Measurements from ENCODE around the gene CCR1.
"Not testable (repeated sequence)": the region's sequence is repeated elsewhere in the genome, so short reads cannot be mapped to it uniquely, and the experiment has no call there.

The CCR1 gene

DNA sequence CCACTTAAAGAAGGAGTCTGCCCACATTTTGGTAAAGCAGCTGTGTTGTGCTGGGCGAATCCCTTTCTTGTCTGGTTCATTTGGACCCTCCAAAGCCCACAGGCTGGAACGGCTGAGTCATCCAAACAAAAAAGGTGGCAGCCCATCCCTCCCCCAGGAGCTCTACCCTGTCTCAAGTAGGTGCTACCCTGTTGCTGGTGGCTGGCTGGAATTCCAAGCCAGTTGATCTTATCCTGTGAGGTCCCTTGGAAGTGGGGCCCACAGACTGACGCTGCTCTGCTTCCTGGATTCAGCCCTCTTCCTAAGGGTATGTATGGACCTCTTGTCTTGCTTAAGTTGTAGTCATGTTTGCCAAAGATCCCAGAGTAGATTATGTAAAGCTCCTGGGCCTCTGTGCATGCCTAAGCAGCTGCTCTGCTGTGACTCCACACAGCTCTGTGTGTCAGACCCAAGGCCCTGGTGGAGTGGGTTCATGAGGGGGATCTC is 44.5 kb downstream of the CCR1 start:
- DNase-seq: no peak

DNA sequence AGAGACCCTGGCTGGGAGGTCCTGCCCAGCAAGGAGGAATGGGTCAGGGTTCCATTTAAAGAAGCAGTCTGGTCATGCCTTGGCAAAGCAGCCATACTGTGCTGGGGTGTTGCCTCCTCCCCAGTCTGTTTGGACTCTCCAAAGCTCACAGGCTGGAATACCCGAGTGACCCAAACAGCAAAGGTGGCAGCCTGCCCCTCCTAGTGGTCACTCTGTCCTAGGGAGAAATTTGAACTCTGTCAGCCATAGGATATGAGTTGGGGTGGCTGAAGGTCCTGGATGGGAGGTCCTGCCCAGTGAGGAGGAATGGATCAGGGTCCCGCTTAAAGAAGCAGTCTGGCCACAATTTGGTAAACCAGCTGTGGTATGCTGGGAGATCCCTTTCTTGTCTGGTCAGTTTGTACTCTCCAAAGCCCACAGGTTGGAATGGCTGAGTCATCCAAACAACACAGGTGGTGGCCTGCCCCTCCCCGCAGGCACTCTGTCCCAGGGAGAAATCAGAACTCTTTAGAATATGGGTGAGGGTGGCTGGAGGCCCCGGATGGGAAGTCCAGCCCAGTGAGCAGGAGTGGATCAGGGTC is 45.0 kb downstream of the CCR1 start:
- DNase-seq: no peak

DNA sequence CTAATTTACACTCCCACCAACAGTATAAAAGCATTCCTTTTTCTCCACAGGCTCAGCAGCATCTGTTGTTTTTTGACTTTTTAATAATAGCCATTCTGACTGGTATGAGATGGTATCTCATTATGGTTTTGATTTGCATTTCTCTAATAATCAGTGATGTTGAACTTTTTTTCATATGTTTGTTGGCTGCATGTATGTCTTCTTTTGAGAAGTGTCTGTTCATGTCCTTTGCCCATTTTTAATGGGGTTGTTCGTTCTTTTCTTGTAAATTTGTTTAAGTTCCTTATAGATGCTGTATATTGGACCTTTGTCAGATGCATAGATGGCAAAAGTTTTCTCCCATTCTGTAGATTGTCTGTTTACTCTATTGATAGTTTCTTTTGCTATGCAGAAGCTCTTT is 50.4 kb downstream of the CCR1 start:
- DNase-seq: not testable (repeated sequence)

DNA sequence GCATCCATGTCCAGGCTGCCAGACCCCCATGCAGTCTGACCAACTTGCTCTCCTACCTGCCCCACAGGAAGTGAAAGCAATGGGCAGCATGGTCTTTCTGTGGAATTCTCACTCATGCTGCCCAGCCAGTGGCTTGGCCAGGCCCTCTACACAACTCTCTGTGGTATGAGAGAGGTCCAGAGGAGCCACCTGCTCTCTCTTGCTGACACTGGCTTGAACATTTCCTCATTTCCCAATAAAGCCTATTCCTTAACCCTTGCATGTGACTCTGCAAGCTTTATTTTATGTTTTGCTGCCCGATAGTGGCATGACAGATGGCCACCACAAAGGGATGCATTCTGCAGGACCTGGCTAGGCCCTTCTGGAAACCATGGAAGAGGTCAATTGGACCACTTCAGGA is 53.8 kb downstream of the CCR1 start:
- no peak for DNase-seq

Data from stimulated activated CD4-positive, alpha-beta T cell treated with anti-CD3 and anti-CD28 coated beads, Interleukin-12 subunit alpha, Interleukin-12 subunit beta, amount 100 ng/mL, for 4 hours (primary cell).